Esophagus muscularis mucosa (tissue), 3 donors: ENCODE measurements around the gene SUPT20HL2.

Source experiments
- POLR2A ChIP-seq: fragments of 450-650 bp; IDR thresholded peaks from one replicate; pipeline ENCODE4 v1.6.1; 2017; ENCODE audit warnings: antibody characterized with exemption, moderate library complexity, mild to moderate bottlenecking, low read depth
- POLR2AphosphoS5 ChIP-seq, 2 donors: sonication (generic); formaldehyde crosslinking; IDR thresholded peaks; one replicate each; pipeline ENCODE4 v1.6.1; 2017; ENCODE audit warnings: antibody characterized with exemption in 2 of 2
- TF ChIP-seq, protein P1 (sequence below), 3 experiments: fragments of 200-600 bp in 2 of 3; fragments of 450-650 bp in 1 of 3; sonication (generic) in 2 of 3; IDR thresholded peaks; one replicate each; pipeline ENCODE4 v1.5.1; 2017 to 2019; ENCODE audit warnings: antibody characterized with exemption in 3 of 3, mild to moderate bottlenecking in 2 of 3, moderate library complexity in 1 of 3

DNA sequence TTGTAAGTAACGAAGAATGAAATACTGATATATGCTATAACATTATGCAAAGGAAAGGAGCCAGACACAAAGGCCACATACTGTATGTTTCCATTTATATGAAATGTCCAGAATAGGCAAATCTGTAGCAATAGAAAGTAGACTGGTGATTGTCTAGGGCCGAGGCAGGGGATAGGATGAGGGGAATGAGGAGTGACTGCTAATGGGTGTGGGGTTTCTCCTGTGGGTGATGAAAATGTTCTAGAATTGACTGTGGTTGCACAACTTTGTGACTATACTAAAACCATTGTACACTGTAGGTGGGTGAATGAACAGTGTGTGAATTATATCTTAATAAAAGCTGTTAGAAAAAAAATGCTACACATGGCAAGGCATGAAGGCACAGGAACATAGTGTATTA, 26.6 kb upstream of the SUPT20HL2 start:
- TF ChIP-seq POLR2A = no peak
- TF ChIP-seq, protein P1, sequence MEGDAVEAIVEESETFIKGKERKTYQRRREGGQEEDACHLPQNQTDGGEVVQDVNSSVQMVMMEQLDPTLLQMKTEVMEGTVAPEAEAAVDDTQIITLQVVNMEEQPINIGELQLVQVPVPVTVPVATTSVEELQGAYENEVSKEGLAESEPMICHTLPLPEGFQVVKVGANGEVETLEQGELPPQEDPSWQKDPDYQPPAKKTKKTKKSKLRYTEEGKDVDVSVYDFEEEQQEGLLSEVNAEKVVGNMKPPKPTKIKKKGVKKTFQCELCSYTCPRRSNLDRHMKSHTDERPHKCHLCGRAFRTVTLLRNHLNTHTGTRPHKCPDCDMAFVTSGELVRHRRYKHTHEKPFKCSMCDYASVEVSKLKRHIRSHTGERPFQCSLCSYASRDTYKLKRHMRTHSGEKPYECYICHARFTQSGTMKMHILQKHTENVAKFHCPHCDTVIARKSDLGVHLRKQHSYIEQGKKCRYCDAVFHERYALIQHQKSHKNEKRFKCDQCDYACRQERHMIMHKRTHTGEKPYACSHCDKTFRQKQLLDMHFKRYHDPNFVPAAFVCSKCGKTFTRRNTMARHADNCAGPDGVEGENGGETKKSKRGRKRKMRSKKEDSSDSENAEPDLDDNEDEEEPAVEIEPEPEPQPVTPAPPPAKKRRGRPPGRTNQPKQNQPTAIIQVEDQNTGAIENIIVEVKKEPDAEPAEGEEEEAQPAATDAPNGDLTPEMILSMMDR (IDR thresholded peaks at IDR 0.05) = no peak
- no peak for TF ChIP-seq POLR2AphosphoS5 (IDR thresholded peaks at IDR 0.05)
